HG03135 (cell line): ENCODE data around the gene TPRG1L.
"Not testable (repeated sequence)": the region's sequence is repeated elsewhere in the genome, so short reads cannot be mapped to it uniquely, and the experiment has no call there.

Experiments
- ATAC-seq: cut with Tn5 transposase; IDR thresholded peaks from one replicate; pipeline ENCODE4 v1.9.1; 2021; ENCODE audit warnings: mild to moderate bottlenecking, moderate library complexity; ENCODE audit not compliant: unreplicated experiment

The TPRG1L gene

GRCh38 chr1:3607703-3608065 lies 17.1 kb upstream of the TPRG1L start:
- no peak for ATAC-seq

- ATAC-seq = no peak
Observed at GRCh38 chr1:3608154-3608553, 16.7 kb upstream of the TPRG1L start.

GRCh38 chr1:3609016-3609768 lies 15.6 kb upstream of the TPRG1L start:
- no peak for ATAC-seq

- no peak for ATAC-seq
Observed at GRCh38 chr1:3609769-3610526, 14.9 kb upstream of the TPRG1L start.

- ATAC-seq = no peak
Observed at GRCh38 chr1:3610527-3611169, 14.2 kb upstream of the TPRG1L start.

- no peak for ATAC-seq
Observed at GRCh38 chr1:3611170-3612019, 13.4 kb upstream of the TPRG1L start, which contains the start of gene MEGF6. Gene MEGF6 (minus strand): TSS chr1:3611508. CDS start chr1:3611268, 240 bp downstream.

GRCh38 chr1:3612123-3612522 lies 12.7 kb upstream of the TPRG1L start:
- ATAC-seq = no peak

- no peak for ATAC-seq
Observed at GRCh38 chr1:3614755-3615742, 9.8 kb upstream of the TPRG1L start.

- no peak for ATAC-seq
Observed at GRCh38 chr1:3616861-3617260, 8.0 kb upstream of the TPRG1L start.

- ATAC-seq = no peak
Observed at GRCh38 chr1:3617806-3618345, 6.9 kb upstream of the TPRG1L start.

- no peak for ATAC-seq
Observed at GRCh38 chr1:3618531-3618880, 6.3 kb upstream of the TPRG1L start.

GRCh38 chr1:3618881-3619671 lies 5.7 kb upstream of the TPRG1L start:
- ATAC-seq = no peak

- ATAC-seq = no peak
Observed at GRCh38 chr1:3620708-3621107, 4.1 kb upstream of the TPRG1L start.

GRCh38 chr1:3621151-3621671 lies 3.6 kb upstream of the TPRG1L start:
- ATAC-seq = not testable (repeated sequence)

- not testable (repeated sequence) for ATAC-seq
Observed at GRCh38 chr1:3622102-3622501, 2.7 kb upstream of the TPRG1L start.

GRCh38 chr1:3623441-3624199 lies 1.2 kb upstream of the TPRG1L start:
- no peak for ATAC-seq

- peak; percentile 3 for ATAC-seq
Observed at GRCh38 chr1:3625151-3625907, 514 bp downstream of the TPRG1L start.
